Mesenchymal stem cell (in vitro differentiated cells and primary cell): ENCODE data around the gene CYP2A7.
"Not testable (repeated sequence)": the region's sequence is repeated elsewhere in the genome, so short reads cannot be mapped to it uniquely, and the experiment has no call there.

Source experiments
- DNase-seq: peaks from one replicate; pipeline ENCODE4 v3.0.0-alpha.2; 2013
- H2AFZ ChIP-seq: one replicate; pipeline ENCODE4 v1.6.1; 2013; ENCODE audit warnings: low read depth, mild to moderate bottlenecking, control low read depth, inconsistent platforms, low read length, moderate library complexity
- H2AK5ac ChIP-seq: 2 replicates; pipeline ENCODE4 v1.6.1; 2013; ENCODE audit warnings: low read length, moderate library complexity, mild to moderate bottlenecking, inconsistent platforms; ENCODE audit not compliant: severe bottlenecking
- H2BK120ac ChIP-seq: one replicate; pipeline ENCODE4 v1.6.1; 2013; ENCODE audit warnings: low read depth, mild to moderate bottlenecking, inconsistent platforms, low read length, moderate library complexity
- H2BK12ac ChIP-seq, 2 experiments: one replicate each; pipeline ENCODE4 v1.6.1; 2013; ENCODE audit warnings: inconsistent platforms in 2 of 2, low read length in 2 of 2, mild to moderate bottlenecking in 2 of 2, moderate library complexity in 2 of 2, control low read depth in 1 of 2
- H2BK15ac ChIP-seq: one replicate; pipeline ENCODE4 v1.6.1; 2013; ENCODE audit warnings: mild to moderate bottlenecking, low read depth, inconsistent platforms; ENCODE audit not compliant: poor library complexity, severe bottlenecking
- H2BK5ac ChIP-seq: 2 replicates; pipeline ENCODE4 v1.6.1; 2013; ENCODE audit warnings: low read depth, mild to moderate bottlenecking, low read length, control low read depth, inconsistent platforms; ENCODE audit not compliant: poor library complexity, severe bottlenecking
- H3K14ac ChIP-seq, 2 experiments: one replicate each; pipeline ENCODE4 v1.6.1; 2013; ENCODE audit warnings: inconsistent platforms in 2 of 2, low read length in 2 of 2, control low read depth in 1 of 2, mild to moderate bottlenecking in 1 of 2, moderate library complexity in 1 of 2
- H3K18ac ChIP-seq, 2 experiments: one replicate each; pipeline ENCODE4 v1.6.1; 2013; ENCODE audit warnings: inconsistent platforms in 2 of 2, low read length in 2 of 2, control low read depth in 1 of 2, low read depth in 1 of 2, mild to moderate bottlenecking in 1 of 2
- H3K23ac ChIP-seq, 2 experiments: one replicate each; pipeline ENCODE4 v1.6.1; 2013; ENCODE audit warnings: inconsistent platforms in 2 of 2, low read length in 2 of 2, mild to moderate bottlenecking in 2 of 2, moderate library complexity in 2 of 2, control low read depth in 1 of 2
- H3K27ac ChIP-seq: 2 replicates; pipeline ENCODE4 v1.5.1; 2013; ENCODE audit warnings: mild to moderate bottlenecking, moderate library complexity, low read length, control low read depth, inconsistent platforms; ENCODE audit not compliant: poor library complexity, severe bottlenecking
- H3K27me3 ChIP-seq, 2 experiments: 2 replicates each; pipeline versions ENCODE4 v1.6.1 to v1.7.0; 2013; ENCODE audit warnings: low read length in 2 of 2, mild to moderate bottlenecking in 2 of 2, moderate library complexity in 2 of 2, control low read depth in 1 of 2, inconsistent platforms in 1 of 2; ENCODE audit not compliant: control insufficient read depth in 1 of 2, insufficient read depth in 1 of 2
- H3K36me3 ChIP-seq, 2 experiments: 2 replicates each; pipeline versions ENCODE4 v1.6.1 to v1.7.0; 2013; ENCODE audit warnings: low read length in 2 of 2, control low read depth in 1 of 2, inconsistent platforms in 1 of 2, low read depth in 1 of 2, mild to moderate bottlenecking in 1 of 2; ENCODE audit not compliant: insufficient read depth in 2 of 2, control insufficient read depth in 1 of 2
- H3K4ac ChIP-seq, 2 experiments: one replicate each; pipeline ENCODE4 v1.6.1; 2013; ENCODE audit warnings: inconsistent platforms in 2 of 2, low read length in 2 of 2, mild to moderate bottlenecking in 2 of 2, moderate library complexity in 2 of 2, control low read depth in 1 of 2, low read depth in 1 of 2
- H3K4me1 ChIP-seq: 2 replicates; pipeline ENCODE4 v1.6.1; 2013; ENCODE audit warnings: low read depth, low read length, control low read depth; ENCODE audit not compliant: control insufficient read depth, insufficient read depth
- H3K4me2 ChIP-seq: 2 replicates; pipeline ENCODE4 v1.6.1; 2013; ENCODE audit warnings: low read length, mild to moderate bottlenecking, inconsistent platforms; ENCODE audit not compliant: poor library complexity, severe bottlenecking
- H3K4me3 ChIP-seq, 2 experiments: 2 replicates each; pipeline versions ENCODE4 v1.5.1 to v1.7.0; 2013; ENCODE audit warnings: low read length in 2 of 2, mild to moderate bottlenecking in 2 of 2, control low read depth in 1 of 2, low read depth in 1 of 2; ENCODE audit not compliant: insufficient read depth in 1 of 2
- H3K79me1 ChIP-seq: replicated peaks from 2 replicates; pipeline ENCODE4 v1.6.1; 2013; ENCODE audit warnings: mild to moderate bottlenecking, control low read depth, low read length, inconsistent platforms; ENCODE audit not compliant: poor library complexity, severe bottlenecking
- H3K9ac ChIP-seq: 2 replicates; pipeline ENCODE4 v1.7.0; 2013; ENCODE audit warnings: mild to moderate bottlenecking, low read length, moderate library complexity
- H3K9me3 ChIP-seq: 2 replicates; pipeline ENCODE4 v1.7.0; 2013; ENCODE audit warnings: mild to moderate bottlenecking, low read length; ENCODE audit not compliant: control insufficient read depth
- H4K8ac ChIP-seq: one replicate; pipeline ENCODE4 v1.6.1; 2013; ENCODE audit warnings: inconsistent platforms, mild to moderate bottlenecking, low read length, moderate library complexity
- H4K91ac ChIP-seq: one replicate; pipeline ENCODE4 v1.6.1; 2013; ENCODE audit warnings: mild to moderate bottlenecking, low read length, inconsistent platforms
- WGBS: methylation state at CpG from one replicate; pipeline ENCODE4 v1.1.7; 2013; ENCODE audit warnings: mixed read lengths; 5-methylcytosine and 5-hydroxymethylcytosine counted together

CYP2A7 gene

DNA sequence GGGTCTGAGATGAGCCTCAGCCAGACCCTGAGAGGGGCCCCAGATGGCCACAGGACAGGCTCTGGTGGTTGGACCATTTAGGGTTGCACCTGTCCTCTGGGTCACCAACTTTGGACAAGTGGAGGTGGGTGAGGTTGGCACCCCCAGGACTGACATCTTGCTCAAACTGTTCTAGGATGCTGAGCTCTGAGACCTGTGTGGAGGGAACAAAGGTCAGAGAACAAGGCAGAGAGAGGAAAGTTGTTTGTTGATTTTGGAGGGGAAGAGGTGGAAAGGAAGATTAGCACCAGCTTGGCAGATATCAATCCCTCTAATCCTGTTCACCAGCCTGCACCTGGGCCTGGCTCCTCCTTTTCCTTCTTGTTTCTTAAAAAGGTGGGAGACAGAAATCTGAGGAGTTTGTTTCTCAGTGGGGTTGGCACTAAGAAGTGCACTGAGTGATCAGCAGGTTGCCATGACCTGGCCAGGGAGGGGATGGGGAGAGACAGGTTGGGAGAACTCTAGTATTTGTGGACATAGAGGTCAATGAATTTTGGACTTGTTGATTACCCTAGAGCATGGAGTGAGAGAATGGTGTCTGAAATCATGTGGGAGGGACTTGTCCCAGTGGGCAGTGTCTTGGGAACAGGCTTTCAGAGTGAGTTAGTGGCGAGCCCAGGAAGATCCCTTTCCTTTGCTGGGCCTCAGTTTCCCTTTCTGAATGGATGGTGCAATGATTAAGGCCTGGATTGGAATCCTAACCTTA lies 2.3 kb upstream of the CYP2A7 start:
- not testable (repeated sequence) for H3K23ac ChIP-seq, H3K4ac ChIP-seq, H3K27me3 ChIP-seq, H3K14ac ChIP-seq, H4K8ac ChIP-seq, H2BK15ac ChIP-seq, H3K27ac ChIP-seq, H3K36me3 ChIP-seq, H2AK5ac ChIP-seq, H2AFZ ChIP-seq, H2BK5ac ChIP-seq, H3K18ac ChIP-seq, H3K4me3 ChIP-seq, H3K9ac ChIP-seq, H2BK120ac ChIP-seq, H4K91ac ChIP-seq, H3K4me1 ChIP-seq, H3K4me2 ChIP-seq, DNase-seq, H2BK12ac ChIP-seq, H3K79me1 ChIP-seq, H3K9me3 ChIP-seq
- no CpG with 5 or more reads among the region's 1 CpG for WGBS

DNA sequence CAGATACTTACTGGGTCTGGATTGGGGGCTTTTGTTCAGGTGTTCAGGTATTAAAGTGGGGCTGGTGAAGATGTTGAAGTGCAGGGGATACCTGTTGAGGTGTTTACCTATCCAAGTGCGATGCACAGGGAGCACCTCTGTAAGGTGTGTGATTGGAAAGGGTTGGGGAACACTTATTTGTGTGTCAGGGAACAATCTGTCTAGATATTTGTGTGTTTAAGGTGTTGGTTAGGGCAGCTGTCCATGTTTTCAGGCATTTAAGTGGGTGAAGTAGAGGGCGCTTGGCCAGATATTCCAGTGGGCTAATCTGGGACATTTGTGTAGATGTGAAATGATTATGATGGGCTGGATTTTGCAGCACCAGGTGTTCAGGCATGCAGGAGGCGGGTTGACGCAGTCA lies 2.7 kb downstream of the CYP2A7 start:
- not testable (repeated sequence) for H3K4ac ChIP-seq, H3K36me3 ChIP-seq

DNA sequence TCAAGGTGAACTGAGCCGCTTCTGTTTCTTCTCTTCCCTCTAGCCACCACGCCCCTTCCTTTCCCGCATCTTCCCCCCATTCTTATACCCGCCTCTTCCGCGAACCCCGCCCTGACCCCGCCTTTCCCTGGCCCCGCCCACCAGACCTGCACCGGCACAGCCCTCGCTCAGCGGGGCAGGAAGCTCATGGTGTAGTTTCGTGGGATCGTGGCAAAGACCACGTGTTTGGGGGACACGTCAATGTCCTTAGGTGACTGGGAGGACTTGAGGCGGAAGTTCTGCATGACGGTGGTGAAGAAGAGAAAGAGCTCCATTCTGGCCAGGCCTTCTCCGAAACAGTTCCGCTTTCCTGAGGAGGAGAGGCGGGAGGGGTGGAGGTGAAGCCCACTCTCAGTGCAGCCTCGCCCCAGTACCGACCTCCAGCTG lies 6.5 kb downstream of the CYP2A7 start:
- not testable (repeated sequence) for H3K79me1 ChIP-seq, H2BK15ac ChIP-seq
- 4% methylated on average over 10 of the region's 23 CpGs for WGBS

More for the DNA sequence above, 2.7 kb downstream of the CYP2A7 start:
- peaks cover 13 to 15% of the 10 kb centered on the region in 2 experiments for H3K27me3 ChIP-seq
- not testable (repeated sequence) for H3K4me2 ChIP-seq, H2AFZ ChIP-seq, H3K18ac ChIP-seq, H3K14ac ChIP-seq, H3K9me3 ChIP-seq, H4K91ac ChIP-seq, H3K27ac ChIP-seq, H3K9ac ChIP-seq, H3K23ac ChIP-seq, H2BK5ac ChIP-seq, H2BK15ac ChIP-seq, H2BK12ac ChIP-seq, H3K79me1 ChIP-seq, H4K8ac ChIP-seq, H3K4me3 ChIP-seq, H2AK5ac ChIP-seq, H3K4me1 ChIP-seq, H2BK120ac ChIP-seq, DNase-seq
- WGBS: 17% methylated on average over 2 of the region's 4 CpGs

DNA sequence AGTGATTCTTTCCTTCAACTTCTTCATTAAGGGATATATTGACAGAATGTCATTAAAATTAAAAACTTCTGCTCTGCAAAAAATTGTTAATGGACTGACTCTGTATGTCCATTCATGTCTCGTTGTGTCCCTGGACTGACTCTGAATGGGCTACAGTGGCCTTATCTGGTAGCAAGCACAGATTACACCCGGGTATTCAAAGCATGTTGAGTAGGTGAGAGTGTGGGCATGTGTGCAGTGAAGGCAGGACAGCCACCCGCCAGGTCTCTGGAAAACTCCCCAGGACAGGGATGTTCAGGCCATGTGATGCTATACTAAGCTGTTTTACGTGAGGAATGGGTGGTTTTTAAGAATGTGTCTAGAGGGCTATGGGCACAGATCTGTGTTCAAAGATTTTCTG lies 7.2 kb downstream of the CYP2A7 start:
- H3K27ac ChIP-seq, H3K4me1 ChIP-seq, H4K91ac ChIP-seq, H2AK5ac ChIP-seq, H3K9ac ChIP-seq, H3K18ac ChIP-seq, H2AFZ ChIP-seq, DNase-seq, H4K8ac ChIP-seq, H2BK120ac ChIP-seq, H3K79me1 ChIP-seq, H2BK15ac ChIP-seq, H3K36me3 ChIP-seq, H3K27me3 ChIP-seq, H3K23ac ChIP-seq, H3K9me3 ChIP-seq, H2BK12ac ChIP-seq, H3K4ac ChIP-seq, H3K4me2 ChIP-seq, H2BK5ac ChIP-seq, H3K14ac ChIP-seq, H3K4me3 ChIP-seq: not testable (repeated sequence)
- WGBS: 81% methylated on average over 1 of the region's 4 CpGs

More for the DNA sequence above, 6.5 kb downstream of the CYP2A7 start:
- H3K14ac ChIP-seq, H2BK12ac ChIP-seq, H3K18ac ChIP-seq, H2BK120ac ChIP-seq, DNase-seq, H2AK5ac ChIP-seq, H3K4me3 ChIP-seq, H3K27ac ChIP-seq, H3K9ac ChIP-seq, H3K4me2 ChIP-seq, H3K9me3 ChIP-seq, H3K23ac ChIP-seq, H4K91ac ChIP-seq, H3K4me1 ChIP-seq, H4K8ac ChIP-seq, H2AFZ ChIP-seq, H2BK5ac ChIP-seq, H3K27me3 ChIP-seq, H3K4ac ChIP-seq, H3K36me3 ChIP-seq: not testable (repeated sequence)
